Measurements from ENCODE around the gene INSL4.

Gene INSL4

DNA sequence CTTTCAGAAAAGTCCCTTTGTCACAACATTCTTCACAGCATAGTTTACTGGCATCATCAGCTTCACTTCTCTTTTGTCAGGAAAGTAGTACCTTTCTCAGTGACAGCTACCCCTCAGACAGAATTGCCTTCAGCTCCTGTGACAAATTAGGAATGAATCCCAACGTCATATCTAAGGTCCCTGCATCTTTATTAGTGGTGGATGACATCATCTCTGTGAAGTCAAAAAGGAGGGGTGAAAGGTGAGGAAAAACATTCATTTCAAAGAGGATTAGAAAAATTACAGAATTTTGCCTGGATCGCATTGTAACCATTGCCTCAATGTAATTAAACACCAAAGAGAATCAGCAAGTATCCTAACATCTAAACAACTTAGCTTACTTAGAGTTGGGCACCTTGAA lies 37.9 kb upstream of the INSL4 start:
- H3K27me3 ChIP-seq (ENCODE audit: insufficient read depth, poor library complexity, severe bottlenecking), result no peaks in the 10 kb centered on the region
- H3K4me3 ChIP-seq (replicated peaks; ENCODE audit: insufficient read depth, low read length), result no peak overlapping the region
- DNase-seq (ENCODE audit: low read depth in 1 of 2, low spot score in 1 of 2), result no peak
- TF ChIP-seq, protein P1, sequence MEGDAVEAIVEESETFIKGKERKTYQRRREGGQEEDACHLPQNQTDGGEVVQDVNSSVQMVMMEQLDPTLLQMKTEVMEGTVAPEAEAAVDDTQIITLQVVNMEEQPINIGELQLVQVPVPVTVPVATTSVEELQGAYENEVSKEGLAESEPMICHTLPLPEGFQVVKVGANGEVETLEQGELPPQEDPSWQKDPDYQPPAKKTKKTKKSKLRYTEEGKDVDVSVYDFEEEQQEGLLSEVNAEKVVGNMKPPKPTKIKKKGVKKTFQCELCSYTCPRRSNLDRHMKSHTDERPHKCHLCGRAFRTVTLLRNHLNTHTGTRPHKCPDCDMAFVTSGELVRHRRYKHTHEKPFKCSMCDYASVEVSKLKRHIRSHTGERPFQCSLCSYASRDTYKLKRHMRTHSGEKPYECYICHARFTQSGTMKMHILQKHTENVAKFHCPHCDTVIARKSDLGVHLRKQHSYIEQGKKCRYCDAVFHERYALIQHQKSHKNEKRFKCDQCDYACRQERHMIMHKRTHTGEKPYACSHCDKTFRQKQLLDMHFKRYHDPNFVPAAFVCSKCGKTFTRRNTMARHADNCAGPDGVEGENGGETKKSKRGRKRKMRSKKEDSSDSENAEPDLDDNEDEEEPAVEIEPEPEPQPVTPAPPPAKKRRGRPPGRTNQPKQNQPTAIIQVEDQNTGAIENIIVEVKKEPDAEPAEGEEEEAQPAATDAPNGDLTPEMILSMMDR (IDR thresholded peaks at IDR 0.05; ENCODE audit: insufficient read depth, low read length), result no peak
- no peak for TF ChIP-seq SPI1 (IDR thresholded peaks at IDR 0.05; ENCODE audit: borderline replicate concordance, low read depth)
- no peak for TF ChIP-seq GABPA (IDR thresholded peaks at IDR 0.05; ENCODE audit: low read depth)
- no peak for TF ChIP-seq POLR2AphosphoS5 (IDR thresholded peaks at IDR 0.05; ENCODE audit: low read depth)
- TF ChIP-seq, protein P2, sequence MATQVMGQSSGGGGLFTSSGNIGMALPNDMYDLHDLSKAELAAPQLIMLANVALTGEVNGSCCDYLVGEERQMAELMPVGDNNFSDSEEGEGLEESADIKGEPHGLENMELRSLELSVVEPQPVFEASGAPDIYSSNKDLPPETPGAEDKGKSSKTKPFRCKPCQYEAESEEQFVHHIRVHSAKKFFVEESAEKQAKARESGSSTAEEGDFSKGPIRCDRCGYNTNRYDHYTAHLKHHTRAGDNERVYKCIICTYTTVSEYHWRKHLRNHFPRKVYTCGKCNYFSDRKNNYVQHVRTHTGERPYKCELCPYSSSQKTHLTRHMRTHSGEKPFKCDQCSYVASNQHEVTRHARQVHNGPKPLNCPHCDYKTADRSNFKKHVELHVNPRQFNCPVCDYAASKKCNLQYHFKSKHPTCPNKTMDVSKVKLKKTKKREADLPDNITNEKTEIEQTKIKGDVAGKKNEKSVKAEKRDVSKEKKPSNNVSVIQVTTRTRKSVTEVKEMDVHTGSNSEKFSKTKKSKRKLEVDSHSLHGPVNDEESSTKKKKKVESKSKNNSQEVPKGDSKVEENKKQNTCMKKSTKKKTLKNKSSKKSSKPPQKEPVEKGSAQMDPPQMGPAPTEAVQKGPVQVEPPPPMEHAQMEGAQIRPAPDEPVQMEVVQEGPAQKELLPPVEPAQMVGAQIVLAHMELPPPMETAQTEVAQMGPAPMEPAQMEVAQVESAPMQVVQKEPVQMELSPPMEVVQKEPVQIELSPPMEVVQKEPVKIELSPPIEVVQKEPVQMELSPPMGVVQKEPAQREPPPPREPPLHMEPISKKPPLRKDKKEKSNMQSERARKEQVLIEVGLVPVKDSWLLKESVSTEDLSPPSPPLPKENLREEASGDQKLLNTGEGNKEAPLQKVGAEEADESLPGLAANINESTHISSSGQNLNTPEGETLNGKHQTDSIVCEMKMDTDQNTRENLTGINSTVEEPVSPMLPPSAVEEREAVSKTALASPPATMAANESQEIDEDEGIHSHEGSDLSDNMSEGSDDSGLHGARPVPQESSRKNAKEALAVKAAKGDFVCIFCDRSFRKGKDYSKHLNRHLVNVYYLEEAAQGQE (IDR thresholded peaks at IDR 0.05; ENCODE audit: insufficient replicate concordance, low read depth), result no peak
- H3K27ac ChIP-seq (replicated peaks), result no peak overlapping the region

DNA sequence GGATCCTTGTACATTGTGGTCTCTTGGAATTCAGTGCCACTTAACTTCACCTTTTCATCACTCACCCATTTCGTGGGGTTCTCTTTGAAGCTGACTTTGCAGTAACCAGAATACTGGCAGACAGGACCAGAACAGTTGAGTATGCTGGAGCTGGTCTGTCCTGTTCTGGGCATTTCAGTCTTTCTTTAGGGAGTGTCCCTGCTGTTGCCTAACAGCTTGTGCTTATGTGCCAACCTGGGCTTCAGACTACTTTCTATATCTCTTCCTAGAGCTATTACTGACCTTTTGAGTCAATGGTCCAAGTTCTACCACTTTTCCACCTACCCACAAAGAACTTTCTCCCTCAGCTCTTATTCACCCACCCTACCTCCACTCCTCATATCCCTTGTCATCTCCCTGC lies 35.8 kb upstream of the INSL4 start:
- Histone ChIP-seq H3K27me3 (ENCODE audit: insufficient read depth, poor library complexity, severe bottlenecking) (no peaks in the 10 kb centered on the region), H3K27ac (replicated peaks) (no peak overlapping the region), H3K4me3 (replicated peaks; ENCODE audit: insufficient read depth, low read length) (no peak overlapping the region)
- TF ChIP-seq GABPA (IDR thresholded peaks at IDR 0.05; ENCODE audit: low read depth), result no peak
- TF ChIP-seq, protein P1 (IDR thresholded peaks at IDR 0.05; ENCODE audit: insufficient read depth, low read length), result no peak
- no peak for TF ChIP-seq SPI1 (IDR thresholded peaks at IDR 0.05; ENCODE audit: borderline replicate concordance, low read depth)
- no peak for TF ChIP-seq POLR2AphosphoS5 (IDR thresholded peaks at IDR 0.05; ENCODE audit: low read depth)
- TF ChIP-seq, protein P2 (IDR thresholded peaks at IDR 0.05; ENCODE audit: insufficient replicate concordance, low read depth), result no peak
- no peak for DNase-seq (ENCODE audit: low read depth in 1 of 2, low spot score in 1 of 2)

DNA sequence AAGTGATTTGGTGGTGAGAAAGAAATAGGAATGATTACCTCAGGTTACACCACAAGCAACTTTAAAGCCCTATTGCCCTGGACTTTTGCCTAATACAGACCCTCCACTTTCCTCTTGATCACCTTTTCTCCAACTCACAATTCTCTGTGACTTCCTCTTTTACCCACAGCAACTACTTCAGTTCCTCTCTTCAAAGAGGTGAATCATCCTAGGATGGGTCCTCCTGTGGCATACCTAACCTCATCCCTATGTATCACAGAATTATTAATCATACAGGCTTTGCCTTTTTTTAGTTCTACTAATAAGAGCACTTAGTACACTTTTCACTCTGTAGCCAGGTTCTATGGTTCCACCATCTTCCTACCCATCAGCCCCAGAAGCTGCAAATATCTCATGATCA lies 26.1 kb upstream of the INSL4 start:
- DNase-seq (ENCODE audit: low read depth in 1 of 2, low spot score in 1 of 2), result no peak
- no peaks in the 10 kb centered on the region for H3K27me3 ChIP-seq (ENCODE audit: insufficient read depth, poor library complexity, severe bottlenecking)
- TF ChIP-seq SPI1 (IDR thresholded peaks at IDR 0.05; ENCODE audit: borderline replicate concordance, low read depth) (peak; percentile 97), POLR2AphosphoS5 (IDR thresholded peaks at IDR 0.05; ENCODE audit: low read depth) (no peak)
- no peak overlapping the region for H3K4me3 ChIP-seq (replicated peaks; ENCODE audit: insufficient read depth, low read length)
- no peak overlapping the region for H3K27ac ChIP-seq (replicated peaks)

DNA sequence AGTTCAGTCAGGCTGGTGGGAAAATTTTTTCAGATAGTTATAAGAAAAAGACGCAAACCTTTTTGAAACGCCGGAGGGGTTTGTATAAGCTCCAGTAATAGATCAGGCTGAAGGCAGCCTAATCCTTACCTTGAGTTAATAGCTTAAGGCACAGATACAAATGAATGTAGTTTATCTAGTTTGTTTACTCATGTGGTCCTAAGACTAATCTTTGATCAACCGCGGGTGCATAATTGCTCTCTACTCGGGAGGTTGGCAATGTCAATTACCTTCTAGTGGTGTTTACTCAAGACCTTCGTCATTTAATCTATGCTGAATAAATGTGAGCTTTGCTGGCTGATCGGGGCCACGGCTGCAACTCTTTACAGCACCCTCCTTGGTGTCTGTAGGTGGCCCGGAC lies 665 bp upstream of the INSL4 start:
- no peak for DNase-seq (ENCODE audit: low read depth in 1 of 2, low spot score in 1 of 2)

More for the DNA sequence above, 665 bp upstream of the INSL4 start:
- Histone ChIP-seq H3K27ac (replicated peaks) (no peak overlapping the region), H3K27me3 (ENCODE audit: insufficient read depth, poor library complexity, severe bottlenecking) (no peaks in the 10 kb centered on the region), H3K4me3 (replicated peaks; ENCODE audit: insufficient read depth, low read length) (no peak overlapping the region)
- TF ChIP-seq, protein P1 (IDR thresholded peaks at IDR 0.05; ENCODE audit: insufficient read depth, low read length), result no peak
- TF ChIP-seq, protein P2 (IDR thresholded peaks at IDR 0.05; ENCODE audit: insufficient replicate concordance, low read depth), result no peak
- no peak for TF ChIP-seq SPI1 (IDR thresholded peaks at IDR 0.05; ENCODE audit: borderline replicate concordance, low read depth)
- TF ChIP-seq POLR2AphosphoS5 (IDR thresholded peaks at IDR 0.05; ENCODE audit: low read depth), result no peak
- no peak for TF ChIP-seq GABPA (IDR thresholded peaks at IDR 0.05; ENCODE audit: low read depth)

All from HL-60 (cell line).